Natural killer cell (primary cell): ENCODE measurements around the gene IL17RD. TPM values are rescaled to one million over a fixed set of nuclear protein-coding genes. Genes with fewer than 3 reads are reported as not detected.

Source experiments
- ATAC-seq, 3 donors: fragments of 150-1000 bp in 2 of 3; fragments of 200-7000 bp in 1 of 3; cut with Tn5 transposase; 1 replicate in 1 of 3; 2 replicates in 2 of 3; pipeline ENCODE4 v1.10.0; 2021; ENCODE audit warnings: mild to moderate bottlenecking in 2 of 3, moderate library complexity in 2 of 3
- DNase-seq, 2 donors: peaks; one replicate each; pipeline versions ENCODE4 v3.0.0 to v3.0.0-alpha.2; 2013 to 2021; ENCODE audit warnings: mixed read lengths in 1 of 2
- H3K27ac ChIP-seq: one replicate; pipeline ENCODE4 v1.5.1; 2013; ENCODE audit warnings: mild to moderate bottlenecking, low read length
- H3K27me3 ChIP-seq: one replicate; pipeline ENCODE4 v1.6.1; 2013; ENCODE audit warnings: low read length; ENCODE audit not compliant: control insufficient read depth, insufficient read depth
- H3K36me3 ChIP-seq: one replicate; pipeline ENCODE4 v1.6.1; 2013; ENCODE audit warnings: low read length; ENCODE audit not compliant: control insufficient read depth, insufficient read depth
- H3K4me1 ChIP-seq: one replicate; pipeline ENCODE4 v1.6.1; 2013; ENCODE audit warnings: low read length; ENCODE audit not compliant: control insufficient read depth, insufficient read depth
- H3K4me3 ChIP-seq: one replicate; pipeline ENCODE4 v1.5.1; 2013; ENCODE audit warnings: low read length
- H3K9me3 ChIP-seq: one replicate; pipeline ENCODE4 v1.6.1; 2013; ENCODE audit warnings: low read length; ENCODE audit not compliant: control insufficient read depth, insufficient read depth
- H3K27ac Mint-ChIP-seq, 2 donors: one replicate each; pipeline ENCODE4 v1.8.0; 2022; ENCODE audit warnings: mild to moderate bottlenecking in 2 of 2, mixed read lengths in 2 of 2, moderate library complexity in 1 of 2
- H3K27me3 Mint-ChIP-seq, 2 donors: one replicate each; pipeline ENCODE4 v1.8.0; 2022; ENCODE audit warnings: low read depth in 2 of 2, mixed read lengths in 2 of 2
- H3K36me3 Mint-ChIP-seq: one replicate; pipeline ENCODE4 v1.8.0; 2022; ENCODE audit warnings: mixed read lengths
- H3K4me1 Mint-ChIP-seq, 2 donors: one replicate each; pipeline ENCODE4 v1.8.0; 2022; ENCODE audit warnings: mixed read lengths in 2 of 2
- H3K4me3 Mint-ChIP-seq: one replicate; pipeline ENCODE4 v1.8.0; 2022; ENCODE audit warnings: mild to moderate bottlenecking, moderate library complexity, mixed read lengths
- H3K9me3 Mint-ChIP-seq, 2 donors: one replicate each; pipeline ENCODE4 v1.8.0; 2022; ENCODE audit warnings: mixed read lengths in 2 of 2
- CTCF ChIP-seq: fragments of 200-600 bp; IDR thresholded peaks from one replicate; pipeline ENCODE4 v1.8.0; 2022; ENCODE audit warnings: antibody characterized with exemption
- WGBS: methylation state at CpG from one replicate; pipeline ENCODE4 v1.1.7; 2013; ENCODE audit warnings: missing lambda C conversion rate; ENCODE audit not compliant: insufficient coverage; 5-methylcytosine and 5-hydroxymethylcytosine counted together
- intact Hi-C: fragments of 100-400 bp; cut with micrococcal nuclease; formaldehyde crosslinking; loops from one replicate; pipeline ENCODE4 v1.14.2; 2022
- total RNA-seq, 4 donors: library from RNA; stranded (reverse); fragments of 120-200 nt in 1 of 4; gene quantifications; one replicate each; pipeline versions ENCODE4 v1.2.3 to v1.2.4, GENCODE V29; 2013 to 2022

IL17RD gene
- total RNA-seq, 3 donors from 2014 or later (not counting 1 experiment from before 2014, with no cell fraction given) = 0.05 to 0.08 TPM; not detected in 1

DNA sequence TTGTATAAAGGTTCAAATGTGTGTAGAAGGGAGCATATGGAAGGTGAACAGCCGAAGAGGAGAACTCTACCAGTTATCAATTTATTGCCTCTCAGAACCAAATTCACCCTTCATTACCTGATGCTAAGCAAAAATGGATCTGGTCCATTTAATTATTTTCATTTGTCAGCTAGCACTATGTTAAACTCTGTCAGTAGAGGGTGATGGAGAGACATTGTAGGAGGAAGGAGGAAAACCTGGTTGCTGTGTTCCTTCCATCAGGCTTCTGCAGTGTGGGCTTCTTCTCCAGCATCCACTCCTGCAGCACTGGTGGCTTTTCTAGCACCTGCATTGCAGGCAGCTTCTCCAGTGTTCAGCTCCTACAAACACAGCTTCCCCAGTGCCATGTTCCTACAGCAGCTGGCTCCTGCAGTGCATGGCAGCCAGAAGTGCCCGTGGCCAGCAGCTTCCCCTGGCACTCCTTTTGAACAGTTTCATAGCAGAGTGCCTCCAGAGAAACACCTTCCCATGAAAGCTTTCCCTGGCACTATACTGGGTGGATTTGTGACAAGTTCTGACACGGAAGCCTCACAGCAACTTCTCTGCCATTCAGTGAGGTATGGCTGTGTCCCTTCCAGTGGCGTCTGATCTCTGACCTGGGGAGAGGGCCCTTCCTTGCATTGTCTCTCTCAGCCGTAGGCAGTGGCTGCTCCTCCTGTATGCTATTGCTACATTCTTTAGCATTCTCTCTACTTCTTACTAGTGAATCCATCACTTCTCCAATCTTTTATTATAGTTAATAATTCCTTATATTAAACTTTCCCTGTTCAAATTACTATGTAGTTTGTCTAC is 14.6 kb upstream of the IL17RD start:
- Histone ChIP-seq H3K9me3 (no peaks in the 10 kb centered on the region), H3K4me1 (no peaks in the 10 kb centered on the region), H3K4me3 (no peak overlapping the region), H3K27me3 (no peaks in the 10 kb centered on the region), H3K36me3 (no peaks in the 10 kb centered on the region), H3K27ac (no peak overlapping the region)
- Mint-ChIP-seq H3K4me1 (no peaks in the 10 kb centered on the region), H3K4me3 (no peak overlapping the region), H3K27me3 (peaks cover 12 to 14% of the 10 kb centered on the region in 2 donors), H3K9me3 (no peaks in the 10 kb centered on the region), H3K27ac (no peak overlapping the region), H3K36me3 (no peaks in the 10 kb centered on the region)
- TF ChIP-seq CTCF = no peak
- ATAC-seq (no peak), DNase-seq (peak in 1 of 2 donors; percentile 21)
- intact Hi-C loops = no loop called here
- 90% methylated on average over 4 of the region's 5 CpGs for WGBS

DNA sequence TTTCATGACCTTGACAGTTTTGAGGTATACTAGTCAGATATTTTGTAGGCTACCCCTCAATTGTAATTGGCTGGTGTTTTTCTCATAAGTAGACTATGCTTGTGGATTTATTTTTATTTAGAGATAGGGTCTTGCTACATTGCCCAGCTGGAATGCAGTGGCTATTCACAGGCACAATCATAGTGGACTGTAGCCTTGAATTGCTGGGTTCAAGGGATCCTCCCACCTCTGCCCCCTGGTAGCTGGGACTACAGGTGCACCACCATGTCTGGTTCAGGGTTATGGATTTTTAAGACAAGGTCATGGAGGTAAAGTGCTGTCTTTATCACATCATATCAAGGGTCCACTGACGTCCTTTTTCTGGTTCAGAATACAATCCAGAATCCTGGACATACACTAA is 10.9 kb upstream of the IL17RD start:
- no peaks in the 10 kb centered on the region for H3K4me1 ChIP-seq
- intact Hi-C loops = no loop called here
- 100% methylated on average over 1 of the region's 1 CpG for WGBS

GRCh38 chr3:57173687-57174086 is 8.5 kb upstream of the IL17RD start:
- Histone ChIP-seq H3K27me3 (peaks cover 5% of the 10 kb centered on the region), H3K27ac (no peak overlapping the region), H3K9me3 (no peaks in the 10 kb centered on the region), H3K4me1 (peaks cover 9% of the 10 kb centered on the region), H3K4me3 (no peak overlapping the region), H3K36me3 (no peaks in the 10 kb centered on the region)
- Mint-ChIP-seq H3K27me3 (peaks cover 28 to 55% of the 10 kb centered on the region in 2 donors), H3K36me3 (no peaks in the 10 kb centered on the region), H3K4me3 (no peak overlapping the region), H3K9me3 (no peaks in the 10 kb centered on the region), H3K4me1 (peaks cover 0 to 5% of the 10 kb centered on the region in 2 donors), H3K27ac (no peak overlapping the region)
- TF ChIP-seq CTCF = no peak
- DNase-seq (no peak), ATAC-seq (no peak)
- intact Hi-C loops = no loop called here
- WGBS = 20% methylated on average over 1 of the region's 2 CpGs

More for the DNA sequence above, 10.9 kb upstream of the IL17RD start:
- ATAC-seq (no peak), DNase-seq (no peak)
- Mint-ChIP-seq H3K4me1 (no peaks in the 10 kb centered on the region), H3K9me3 (no peaks in the 10 kb centered on the region), H3K27ac (no peak overlapping the region), H3K4me3 (no peak overlapping the region), H3K36me3 (no peaks in the 10 kb centered on the region), H3K27me3 (peaks cover 16 to 38% of the 10 kb centered on the region in 2 donors)
- no peak overlapping the region for H3K4me3 ChIP-seq
- no peaks in the 10 kb centered on the region for H3K36me3 ChIP-seq
- H3K27me3 ChIP-seq = no peaks in the 10 kb centered on the region
- H3K9me3 ChIP-seq = no peaks in the 10 kb centered on the region
- no peak overlapping the region for H3K27ac ChIP-seq
- TF ChIP-seq CTCF = no peak
